NCI-H446 treated with DMSO at 0.1 percent for 48 hours (cell line): ENCODE results near the gene NCOA3.

ENCODE experiments used
- DNase-seq: peaks from one replicate; lab custom pipeline; 2025; lab: John Stamatoyannopoulos, UW

The NCOA3 gene

GRCh38 chr20:47598911-47599744, 97.4 kb downstream of the NCOA3 start:
- DNase-seq, result no peak

- DNase-seq, result no peak
Measured at GRCh38 chr20:47600967-47601547, 99.4 kb downstream of the NCOA3 start.

DNA sequence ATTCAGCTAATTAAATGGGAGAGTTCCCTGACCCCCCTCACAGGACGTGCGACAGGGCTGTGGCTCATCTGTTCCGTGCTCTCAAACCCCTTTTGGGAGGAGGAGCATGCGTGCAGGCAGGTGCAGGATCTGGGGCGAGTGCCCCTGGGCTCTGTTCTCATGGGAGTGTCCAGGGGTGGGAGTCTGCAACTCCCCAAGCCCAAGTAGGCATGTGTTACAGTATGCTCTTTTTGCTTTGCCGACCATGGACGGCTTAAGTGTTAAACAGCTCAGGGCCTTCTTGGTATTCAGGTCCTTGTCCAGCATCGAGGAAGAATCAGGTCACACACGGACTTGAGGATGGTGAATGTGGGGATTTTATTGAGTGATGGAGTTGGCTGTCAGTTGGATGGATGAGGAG, 101.6 kb downstream of the NCOA3 start:
- no peak for DNase-seq

DNA sequence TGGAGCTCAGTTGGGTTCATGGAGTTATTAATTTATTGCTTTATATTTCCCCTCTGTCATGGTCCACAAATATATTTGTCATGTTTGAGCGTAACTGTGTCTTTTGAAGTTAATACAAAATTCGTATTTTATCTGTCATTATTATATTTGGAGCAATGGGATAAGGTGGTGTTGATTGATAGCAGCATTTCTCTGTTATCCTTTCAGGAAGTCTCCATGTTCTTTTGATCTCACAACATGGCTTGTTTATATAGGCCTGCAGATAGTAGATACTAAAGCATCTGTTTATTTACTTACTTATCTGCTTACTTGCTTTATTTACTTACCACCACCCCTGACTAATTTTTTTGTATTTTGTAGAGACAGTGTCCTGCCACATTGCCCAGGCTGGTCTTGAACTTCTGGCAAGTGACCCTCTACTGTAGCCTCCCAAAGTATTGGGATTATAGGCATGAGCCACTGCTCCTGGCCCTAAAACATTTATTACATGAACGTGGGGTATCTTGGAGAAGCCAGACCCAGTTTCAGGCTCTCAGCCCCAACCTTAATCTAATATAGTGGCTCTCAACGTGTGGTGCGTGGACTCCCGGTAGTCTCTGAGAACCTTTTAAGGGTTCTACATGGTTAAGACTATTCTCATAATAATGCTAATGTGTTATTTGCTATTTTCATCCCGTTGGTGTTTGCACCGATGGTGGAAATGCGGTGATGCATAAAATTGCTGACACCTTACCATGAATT, 104.2 kb downstream of the NCOA3 start:
- DNase-seq, result no peak

DNA sequence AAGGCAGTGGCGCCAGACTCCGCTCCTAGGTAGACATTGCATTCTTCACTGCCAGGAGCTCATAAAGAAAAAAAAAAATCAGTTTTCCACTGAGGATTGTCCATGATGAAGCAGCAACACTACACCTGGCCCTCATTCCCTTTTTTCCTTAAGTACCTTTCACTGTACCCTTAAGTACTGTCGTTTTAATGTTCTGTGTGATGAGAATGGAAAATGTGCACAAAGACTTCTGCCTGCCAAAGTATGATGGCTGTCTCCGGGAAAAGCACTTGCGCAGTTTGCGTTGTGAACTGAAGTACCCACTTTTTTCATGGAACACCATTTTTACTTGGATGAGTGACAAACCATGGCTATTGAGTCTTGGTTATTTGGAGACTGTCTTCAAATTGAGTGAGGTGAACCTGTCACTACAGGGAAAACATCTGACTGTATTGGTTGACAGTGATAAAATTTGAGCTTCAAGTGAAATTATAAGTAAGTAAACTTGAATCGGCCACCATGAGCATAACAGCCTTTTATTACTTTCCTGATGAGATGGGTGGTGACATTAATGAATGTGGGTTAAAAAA, 104.8 kb downstream of the NCOA3 start:
- DNase-seq, result no peak

- no peak for DNase-seq
Measured at GRCh38 chr20:47606983-47607613, 105.4 kb downstream of the NCOA3 start.

DNA sequence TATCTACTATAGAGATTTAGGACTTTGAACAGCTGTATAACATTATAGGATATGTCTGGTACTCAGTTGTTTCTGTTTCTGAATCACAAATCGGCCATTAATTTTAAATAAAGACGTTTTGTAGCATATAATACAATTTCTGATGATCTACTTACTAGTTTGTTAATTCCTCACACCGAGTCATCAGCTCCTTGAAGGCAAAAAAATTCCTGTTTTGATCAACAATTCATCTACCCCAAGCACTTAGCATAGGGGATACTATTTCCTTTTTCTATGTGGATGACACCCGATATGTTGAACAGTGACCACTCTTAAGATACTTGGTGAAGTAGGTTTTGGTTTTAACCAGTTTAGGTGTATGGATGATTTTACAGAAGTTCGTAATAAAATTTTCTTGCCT, 107.3 kb downstream of the NCOA3 start:
- no peak for DNase-seq

DNA sequence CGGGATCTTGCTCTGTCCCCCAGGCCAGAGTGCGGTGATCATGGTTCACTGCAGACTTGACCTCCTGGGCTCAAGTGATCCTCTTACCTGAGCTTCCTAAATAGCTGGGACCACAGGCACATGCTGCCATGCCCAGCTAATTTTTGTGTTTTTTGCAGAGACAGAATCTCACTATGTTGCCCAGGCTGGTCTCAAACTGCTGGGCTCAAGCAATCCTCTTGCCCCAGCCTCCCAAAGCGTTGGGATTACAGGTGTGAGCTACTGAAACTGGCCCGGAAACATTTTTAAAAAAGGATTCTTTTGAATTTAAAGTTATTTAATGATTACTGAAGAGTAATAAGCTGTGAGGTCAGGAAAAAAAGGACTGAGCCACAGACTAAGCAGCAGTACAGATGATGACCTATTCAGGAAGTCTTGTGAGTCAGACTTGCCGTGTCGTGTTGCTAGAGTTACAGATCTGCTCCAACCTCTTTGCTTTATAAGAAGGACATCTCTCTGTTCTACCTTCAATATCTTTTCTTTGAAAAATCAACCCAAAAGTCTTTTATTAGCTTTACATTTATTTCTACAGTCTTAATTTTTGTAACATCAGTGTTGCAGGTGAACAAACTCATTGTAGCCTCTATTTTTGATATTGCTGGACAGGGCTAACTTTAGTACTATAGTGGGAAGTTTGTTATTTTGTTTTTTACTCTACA, 108.7 kb downstream of the NCOA3 start:
- no peak for DNase-seq

GRCh38 chr20:47610945-47611250, 109.2 kb downstream of the NCOA3 start:
- no peak for DNase-seq

DNA sequence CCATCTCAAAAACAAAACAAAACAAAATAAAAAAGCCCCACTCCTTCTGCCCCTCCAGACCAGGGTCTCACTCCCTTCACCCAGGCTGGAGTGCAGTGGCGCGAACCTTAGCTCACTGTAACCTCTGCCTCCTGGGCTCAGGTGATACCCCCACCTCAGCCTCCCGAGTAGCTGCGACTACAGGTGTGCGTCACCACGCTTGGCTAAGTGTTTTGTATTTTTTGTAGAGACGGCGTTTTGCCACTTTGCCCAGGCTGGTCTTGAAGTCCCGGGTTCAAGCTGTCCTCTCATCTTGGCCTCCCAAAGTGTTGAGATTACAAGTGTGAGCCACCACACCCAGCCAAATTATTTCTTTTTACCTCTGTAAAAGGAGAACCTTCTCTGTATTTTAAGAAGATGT, 110.1 kb downstream of the NCOA3 start:
- DNase-seq, result no peak

DNA sequence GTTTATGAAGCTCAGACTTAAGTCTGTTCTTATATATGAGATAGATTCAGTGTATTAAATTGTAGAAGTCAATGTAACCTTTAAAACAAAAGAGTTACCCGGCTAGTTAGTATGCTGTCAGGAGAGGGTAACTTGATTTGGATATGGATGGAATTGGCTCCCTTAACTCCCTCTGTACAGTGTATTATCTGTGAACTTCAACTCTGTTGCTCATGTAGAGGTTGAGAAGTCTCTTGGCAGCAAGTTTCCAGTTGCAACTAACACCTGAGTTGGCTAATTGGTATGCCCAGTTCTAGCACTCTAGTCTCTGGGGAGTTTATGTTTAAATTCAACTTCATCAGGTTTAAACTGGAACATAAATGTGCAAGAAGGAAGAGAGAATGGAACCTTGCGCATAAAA, 111.0 kb downstream of the NCOA3 start:
- DNase-seq, result no peak

GRCh38 chr20:47614703-47615309, 113.1 kb downstream of the NCOA3 start:
- no peak for DNase-seq

- no peak for DNase-seq
Measured at GRCh38 chr20:47618479-47618878, 116.8 kb downstream of the NCOA3 start.

DNA sequence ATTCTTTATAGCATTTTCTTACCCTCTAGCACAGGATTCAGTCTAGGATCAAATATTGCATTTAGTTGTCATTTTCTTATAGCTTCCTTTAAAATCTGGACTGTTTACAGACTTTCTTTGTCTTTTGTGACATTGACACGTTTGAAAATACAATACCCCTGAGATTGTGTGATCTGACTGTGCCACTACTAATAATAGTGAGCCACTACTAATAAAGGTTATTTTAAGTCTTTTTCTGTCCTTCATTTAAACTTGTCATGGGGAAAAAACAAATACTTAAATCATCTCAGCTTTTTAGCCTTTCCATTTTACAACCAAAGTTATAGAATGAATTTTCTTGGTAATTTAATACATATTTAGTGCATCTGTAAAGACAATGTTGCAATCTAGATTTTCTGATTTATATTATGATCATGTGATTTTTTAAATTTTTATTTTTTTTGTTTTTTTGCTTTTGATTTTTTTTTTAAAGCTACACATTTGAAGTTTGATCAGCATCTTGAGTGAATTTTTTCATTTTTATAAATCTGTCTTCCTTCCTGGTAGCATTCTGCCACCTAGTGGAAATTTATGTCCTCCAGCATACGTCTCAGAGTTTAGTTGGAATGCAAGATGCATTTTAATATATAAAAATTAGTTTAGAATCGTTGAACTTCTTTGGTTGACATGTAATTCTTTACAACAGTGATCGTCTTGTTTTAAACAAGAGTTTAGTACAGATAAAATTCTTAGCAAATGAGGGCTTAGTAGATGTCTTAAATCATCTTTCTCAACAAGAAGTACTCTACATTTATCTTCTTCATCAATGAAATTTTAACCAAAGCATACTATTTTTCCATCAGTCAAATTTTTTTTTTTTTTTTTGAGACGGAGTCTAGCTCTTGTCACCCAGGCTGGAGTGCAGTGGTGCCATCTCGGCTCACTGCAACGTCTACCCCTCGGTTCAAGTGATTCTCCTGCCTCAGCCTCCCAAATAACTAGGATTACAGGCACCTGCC, 119.4 kb downstream of the NCOA3 start:
- DNase-seq, result peak; percentile 54

GRCh38 chr20:47622118-47622665, 120.5 kb downstream of the NCOA3 start:
- no peak for DNase-seq

DNA sequence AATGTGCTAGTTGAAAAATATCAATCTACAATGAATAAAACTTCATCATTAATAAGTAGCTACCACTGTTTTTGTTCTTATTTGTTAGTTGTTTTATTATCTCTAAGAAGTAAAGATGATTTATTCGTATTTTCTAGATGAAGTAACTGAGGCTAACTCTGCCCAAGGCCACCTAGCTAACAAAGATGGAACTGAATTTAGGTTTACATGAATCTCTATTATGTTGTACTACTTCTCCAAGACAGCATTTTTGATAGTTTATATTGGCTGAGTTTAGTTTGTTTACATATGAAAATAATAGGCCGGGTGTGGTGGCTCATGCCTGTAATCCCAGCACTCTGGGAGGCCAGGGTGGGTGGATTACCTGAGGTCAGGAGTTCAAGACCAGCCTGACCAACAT, 121.5 kb downstream of the NCOA3 start:
- DNase-seq, result no peak

GRCh38 chr20:47627540-47627939, 125.9 kb downstream of the NCOA3 start:
- no peak for DNase-seq

DNA sequence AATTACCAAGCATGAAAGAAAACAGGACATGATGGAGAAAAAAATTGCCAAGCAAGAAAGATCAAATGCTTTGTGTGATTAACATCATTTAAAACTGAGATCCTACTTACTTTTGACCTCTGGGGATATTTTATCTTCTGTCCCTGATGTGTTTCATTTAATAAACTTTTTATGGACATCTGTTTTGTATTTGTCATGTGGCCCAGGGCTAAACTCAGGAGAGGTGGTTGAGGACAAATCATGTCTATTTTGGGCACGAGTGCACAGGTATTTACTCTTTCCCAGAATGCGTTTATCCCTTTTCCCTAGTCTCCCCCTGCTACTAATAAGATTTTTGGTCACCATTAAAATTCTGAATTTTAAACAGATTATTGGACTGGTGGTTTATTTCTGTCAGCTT, 128.2 kb downstream of the NCOA3 start:
- DNase-seq, result no peak

DNA sequence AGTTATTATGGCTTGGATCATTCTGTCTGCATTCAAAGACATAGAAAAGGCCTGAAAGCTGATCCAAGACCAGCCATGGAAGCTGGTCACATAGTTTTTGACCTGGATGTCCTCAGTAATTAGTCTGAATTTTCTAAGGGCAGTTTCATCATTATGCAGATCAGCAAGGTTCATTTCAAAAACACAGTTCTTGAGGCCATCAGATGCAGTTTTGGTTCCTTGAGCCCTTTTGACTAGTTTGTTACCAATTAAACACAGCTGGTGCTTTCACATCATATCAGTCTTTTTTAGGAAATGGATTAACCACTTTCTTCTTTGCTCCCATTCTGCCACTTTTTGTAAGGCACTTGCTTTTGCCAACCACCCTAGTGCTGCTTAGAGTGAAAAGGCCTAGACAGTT, 129.4 kb downstream of the NCOA3 start:
- no peak for DNase-seq

GRCh38 chr20:47635256-47635655, 133.6 kb downstream of the NCOA3 start:
- no peak for DNase-seq
